NCI-H524 treated with DMSO at 0.1 percent for 48 hours (cell line): ENCODE data around the gene PRKG1.
"Not testable (repeated sequence)": the region's sequence is repeated elsewhere in the genome, so short reads cannot be mapped to it uniquely, and the experiment has no call there.

Experiments used
- DNase-seq: peaks from one replicate; lab custom pipeline; 2025; lab: John Stamatoyannopoulos, UW

Gene PRKG1

DNA sequence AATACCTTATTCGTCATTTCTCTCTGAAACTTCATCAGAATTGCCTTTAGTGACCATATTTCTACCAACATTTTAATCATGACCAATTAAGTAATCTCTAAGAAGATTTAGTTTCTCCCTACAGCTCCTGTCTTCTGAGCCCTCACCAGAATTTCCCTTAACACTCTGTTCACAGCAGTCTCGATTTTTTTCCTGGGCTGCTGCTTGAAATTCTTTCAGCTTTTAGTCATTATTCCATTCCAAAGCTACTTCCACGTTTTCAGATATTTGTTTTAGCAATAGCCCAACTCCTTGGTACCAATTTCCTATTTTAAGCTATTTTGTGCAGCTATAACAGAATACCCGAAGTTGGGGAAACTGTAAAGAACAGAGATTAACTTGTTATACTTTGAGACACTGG is 1047.4 kb downstream of the PRKG1 start:
- DNase-seq: no peak

DNA sequence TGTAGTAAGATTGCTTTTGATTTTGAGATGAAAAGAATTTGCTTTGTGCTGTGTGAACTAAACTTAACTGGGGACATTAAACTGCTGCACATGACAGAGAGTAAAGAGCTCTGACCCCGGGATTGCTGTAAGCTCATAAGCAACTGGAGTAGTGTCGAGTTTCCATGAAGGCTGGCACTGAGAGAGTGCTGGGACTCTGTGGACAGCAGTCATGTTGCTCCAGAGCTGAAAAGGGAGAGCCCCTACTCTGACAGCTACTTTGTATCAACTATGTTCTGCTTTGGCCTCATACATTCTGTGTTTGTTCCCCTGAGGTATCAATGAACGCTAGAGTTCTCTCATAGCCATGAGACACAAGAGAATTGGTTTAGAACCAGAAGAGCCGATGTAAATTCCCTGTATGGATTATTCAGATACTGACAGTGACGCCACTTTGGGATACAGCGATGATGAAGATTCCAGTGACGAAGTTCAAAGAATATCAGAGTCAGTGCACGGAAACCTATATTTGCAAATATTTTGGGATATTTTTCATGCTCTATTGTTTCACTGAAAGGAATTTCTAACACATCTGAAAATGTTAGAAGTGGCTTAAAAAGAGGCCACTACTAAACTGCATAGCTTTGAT is 1053.9 kb downstream of the PRKG1 start:
- no peak for DNase-seq

- no peak for DNase-seq
These were observed 1055.3 kb downstream of the PRKG1 start for GRCh38 chr10:52129410-52130178.

GRCh38 chr10:52135101-52135500 is 1060.8 kb downstream of the PRKG1 start:
- DNase-seq: no peak

DNA sequence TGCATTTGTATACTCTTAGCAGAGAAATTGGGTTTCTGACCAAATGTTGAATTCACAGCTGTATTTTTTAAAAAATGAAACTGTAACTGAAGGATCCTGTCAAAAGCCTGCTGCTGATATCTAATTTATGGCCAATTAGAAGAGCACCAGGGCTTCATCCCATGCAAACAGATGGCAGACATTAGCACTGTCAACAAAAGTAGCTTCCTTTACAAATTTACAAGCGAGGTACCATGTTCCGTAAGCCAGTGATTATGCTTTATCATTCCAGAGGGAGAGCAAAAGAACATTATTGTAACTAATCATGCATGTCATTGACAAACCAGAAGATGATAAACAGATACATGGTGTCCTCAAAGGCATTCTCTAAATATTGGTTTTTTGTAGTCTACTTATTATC is 1062.6 kb downstream of the PRKG1 start:
- peak; percentile 0 for DNase-seq

DNA sequence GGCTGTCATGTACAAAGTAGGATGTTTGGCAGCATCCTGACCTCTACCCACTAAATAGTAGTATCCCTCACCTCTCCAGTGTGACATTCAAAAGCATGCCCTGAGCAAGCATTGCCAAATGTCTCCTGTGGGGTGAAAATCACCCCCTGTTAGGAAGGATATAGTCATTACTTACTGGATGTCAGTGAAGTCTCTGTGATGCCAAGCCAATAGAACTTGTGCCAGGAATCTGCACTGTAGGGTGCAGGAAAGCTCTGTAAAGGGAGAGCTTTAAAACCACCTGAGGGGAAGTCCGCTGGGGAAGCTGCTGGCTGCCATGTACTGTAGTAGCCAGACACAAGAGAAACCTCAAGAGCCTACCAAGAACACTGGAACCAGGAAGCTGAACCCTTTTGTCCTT is 1069.1 kb downstream of the PRKG1 start:
- no peak for DNase-seq

GRCh38 chr10:52145636-52146035 is 1071.3 kb downstream of the PRKG1 start:
- no peak for DNase-seq

DNA sequence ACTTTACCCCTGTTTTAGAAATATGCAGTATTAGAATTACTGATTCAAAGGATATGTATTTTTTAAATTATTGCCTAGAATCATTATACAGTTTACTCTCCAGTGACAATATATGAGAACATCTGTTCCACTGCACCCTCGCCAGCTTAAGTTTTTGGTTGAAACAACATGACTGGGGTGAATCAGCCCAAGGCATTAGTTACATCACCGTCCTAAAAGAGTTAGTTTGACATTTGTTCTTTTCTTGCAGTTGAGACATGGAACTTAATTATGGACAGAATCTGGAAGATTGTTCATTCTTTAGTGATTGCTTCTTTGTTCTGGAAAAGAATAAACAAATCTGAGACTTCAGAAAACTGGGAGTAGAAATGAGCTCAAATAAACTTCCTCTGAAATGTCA is 1072.5 kb downstream of the PRKG1 start:
- no peak for DNase-seq

- DNase-seq: no peak
These were observed 1096.5 kb downstream of the PRKG1 start for GRCh38 chr10:52170776-52171175.

DNA sequence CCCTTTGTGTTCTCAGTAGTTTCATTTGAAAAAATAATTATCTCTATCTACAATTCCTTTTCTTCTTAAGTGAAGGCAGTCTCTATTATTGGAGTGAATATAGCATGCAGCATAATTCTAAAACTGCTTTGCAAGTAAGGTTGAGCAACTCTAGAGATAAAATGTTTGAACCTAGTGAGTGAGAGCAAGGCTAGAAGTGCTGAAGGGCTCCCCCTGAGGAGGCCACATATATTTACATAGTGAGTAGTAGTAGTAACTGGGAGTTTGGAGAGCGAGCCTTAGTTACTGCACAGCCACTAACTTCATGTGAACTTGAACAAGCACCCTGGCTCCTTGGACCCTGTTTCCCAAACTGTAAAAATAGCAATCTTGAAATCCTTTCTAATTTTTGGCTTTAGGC is 1098.3 kb downstream of the PRKG1 start:
- DNase-seq: no peak

GRCh38 chr10:52185256-52185655 is 1111.0 kb downstream of the PRKG1 start:
- DNase-seq: no peak

GRCh38 chr10:52187521-52188258 is 1113.4 kb downstream of the PRKG1 start:
- no peak for DNase-seq

DNA sequence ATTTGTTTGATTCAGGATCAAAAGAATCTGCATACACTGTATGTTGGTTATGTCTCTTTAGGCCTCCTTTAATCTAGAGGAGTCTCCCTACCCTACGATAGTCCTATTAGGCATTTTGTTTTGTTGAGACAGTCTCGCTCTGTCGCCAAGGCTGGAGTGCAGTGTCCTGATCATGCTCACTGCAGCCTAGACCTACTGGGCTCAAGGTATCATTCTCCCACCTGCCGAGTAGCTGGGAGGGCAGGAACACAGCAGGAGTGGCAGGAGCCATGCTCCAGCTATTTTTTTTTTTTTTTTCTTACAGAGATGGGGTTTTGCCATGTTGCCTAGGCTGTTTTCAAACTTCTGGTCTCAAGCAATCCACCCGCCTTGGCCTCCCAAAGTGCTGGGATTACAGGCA is 1116.8 kb downstream of the PRKG1 start:
- no peak for DNase-seq

DNA sequence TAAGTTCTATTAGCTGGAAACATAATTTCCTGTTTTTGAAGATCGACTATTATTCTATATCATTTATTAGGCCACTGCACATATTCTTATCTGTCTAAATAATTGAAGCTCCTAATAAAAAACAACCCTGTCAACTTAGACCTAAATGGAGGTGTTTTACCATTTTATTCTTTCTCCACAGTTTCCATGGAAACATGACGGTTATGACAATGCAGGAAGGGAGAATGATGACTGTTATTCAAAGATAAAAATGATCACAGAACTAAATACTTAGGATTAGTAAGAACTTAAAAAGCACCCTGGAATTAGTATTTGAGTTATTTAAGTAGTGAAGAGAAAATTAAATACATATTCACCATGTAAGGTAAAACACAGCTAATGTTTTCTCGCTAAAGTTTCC is 1119.9 kb downstream of the PRKG1 start:
- DNase-seq: no peak

DNA sequence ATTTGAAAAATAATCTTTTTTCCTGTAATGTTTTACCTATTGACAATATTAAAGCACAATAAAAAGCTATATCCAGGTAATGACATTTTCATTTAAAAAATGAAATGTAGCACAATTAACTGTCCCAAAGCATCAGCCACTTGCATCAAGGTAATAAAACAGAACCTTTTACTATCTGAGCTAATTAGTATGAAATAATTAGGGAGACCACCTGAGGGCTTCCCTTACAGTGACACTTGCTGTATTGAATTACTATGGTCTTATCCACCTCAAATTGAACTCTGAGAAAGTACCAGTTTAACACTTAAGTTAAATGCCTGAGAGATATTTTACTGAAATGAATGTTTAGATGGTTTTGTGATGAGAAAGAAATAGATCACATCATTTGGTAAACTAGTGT is 1120.4 kb downstream of the PRKG1 start:
- DNase-seq: no peak

DNA sequence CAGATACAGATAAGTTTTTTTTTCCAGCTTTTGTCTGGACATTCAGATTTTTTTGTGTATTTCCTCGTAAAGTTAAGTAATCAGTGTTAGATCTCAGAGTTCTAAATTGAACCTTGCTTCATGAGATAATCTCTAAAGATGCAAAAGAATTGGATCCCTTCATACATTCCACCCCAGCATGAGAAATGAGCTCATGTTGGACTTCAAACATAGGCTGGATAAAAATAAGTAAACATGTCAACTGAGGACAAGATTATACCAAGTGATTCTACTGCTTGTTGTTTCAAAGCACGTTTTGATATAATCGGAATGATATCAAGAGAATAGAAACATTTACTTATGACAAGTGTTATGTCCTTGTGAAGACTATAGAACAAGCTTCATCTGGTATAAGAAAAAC is 1122.8 kb downstream of the PRKG1 start:
- DNase-seq: no peak

DNA sequence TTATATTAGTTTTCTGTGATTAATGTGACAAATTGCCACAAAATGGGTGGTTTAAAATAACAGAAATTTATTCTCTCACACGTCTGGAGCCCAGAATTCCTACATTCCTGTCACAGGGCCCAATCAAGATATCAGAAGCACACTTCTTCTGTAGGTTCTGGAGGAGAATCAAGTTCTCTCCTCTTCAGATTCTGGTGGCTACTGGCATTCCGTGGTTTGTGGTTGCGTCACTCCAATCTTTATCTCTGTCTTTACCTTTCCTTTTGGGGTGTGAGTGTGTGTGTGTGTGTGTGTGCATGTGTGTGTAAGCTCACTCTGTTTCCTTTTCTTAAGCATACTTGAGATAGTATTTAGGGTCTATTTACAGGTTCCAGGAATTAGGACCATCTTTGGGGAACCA is 1124.3 kb downstream of the PRKG1 start:
- no peak for DNase-seq

GRCh38 chr10:52204906-52205305 is 1130.6 kb downstream of the PRKG1 start:
- DNase-seq: not testable (repeated sequence)

DNA sequence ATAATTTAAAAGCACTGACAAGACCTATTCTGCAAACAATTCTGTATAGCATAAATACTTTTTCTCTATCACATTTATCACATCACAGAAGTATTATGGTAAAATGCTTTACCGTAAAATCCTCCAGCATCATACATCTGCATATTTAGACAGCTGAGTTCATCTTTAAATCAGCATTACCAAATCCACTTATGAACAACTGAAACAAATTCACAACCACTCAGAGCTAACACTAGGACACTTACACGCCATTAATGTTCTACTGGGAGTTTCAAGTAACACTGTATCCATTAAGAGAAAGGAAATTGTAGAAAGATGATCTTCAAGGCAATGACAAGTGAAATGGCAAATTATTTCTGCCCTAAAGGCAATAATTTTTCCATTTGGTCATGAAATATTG is 1134.1 kb downstream of the PRKG1 start:
- no peak for DNase-seq

GRCh38 chr10:52210161-52210560 is 1135.9 kb downstream of the PRKG1 start:
- DNase-seq: no peak

- no peak for DNase-seq
These were observed 1137.8 kb downstream of the PRKG1 start for GRCh38 chr10:52212062-52212461.

DNA sequence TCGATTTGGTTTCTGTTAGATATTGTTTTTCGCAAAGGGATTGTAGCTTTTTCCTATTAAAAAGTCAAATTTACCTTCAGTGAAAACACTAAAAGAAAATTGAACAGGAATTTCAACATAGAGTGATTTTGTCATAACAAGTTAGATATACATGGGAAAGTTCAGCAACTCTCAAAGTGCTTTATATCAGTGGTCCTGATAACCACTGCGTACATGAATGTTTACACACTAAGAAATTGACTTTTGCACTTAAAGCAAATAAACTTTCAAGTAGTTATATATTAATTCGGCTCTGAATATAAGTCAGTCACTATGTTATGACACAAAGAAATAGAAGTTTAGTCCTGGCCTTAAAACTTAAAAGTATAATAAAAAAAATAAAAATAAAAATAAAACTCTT is 1138.5 kb downstream of the PRKG1 start:
- no peak for DNase-seq

DNA sequence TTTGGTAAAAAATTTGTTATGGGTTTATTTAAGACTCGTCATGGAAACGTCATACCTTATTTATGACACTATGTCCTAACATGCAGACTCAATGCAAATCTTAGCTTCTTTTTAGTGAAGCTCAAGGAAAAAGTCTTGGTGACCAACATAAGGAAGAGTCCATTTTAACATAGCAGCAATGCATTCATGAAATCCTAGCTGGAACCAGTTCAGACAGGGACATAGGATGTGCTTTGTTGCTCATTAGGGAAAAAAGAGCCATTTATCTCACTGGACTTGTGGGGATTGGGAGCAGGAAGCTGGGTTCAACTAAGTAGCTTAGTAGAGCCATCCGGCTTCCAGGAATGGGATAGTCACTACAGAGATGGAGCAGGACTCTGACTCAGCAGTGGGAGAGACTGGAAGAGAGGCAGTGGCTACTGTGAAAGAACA is 1139.0 kb downstream of the PRKG1 start:
- no peak for DNase-seq
